AG04449 (cell line): ENCODE measurements around the gene TOPAZ1.

ENCODE experiments used
- CTCF ChIA-PET: fragments of 350-600 bp; formaldehyde crosslinking; extraction: SDS; loops from one replicate; lab custom pipeline; 2021; ENCODE audit warnings: antibody characterized with exemption; lab: Yijun Ruan, JAX
- POLR2A ChIA-PET: fragments of 400-600, 350-600 bp; formaldehyde crosslinking; extraction: SDS; loops from one replicate; lab custom pipeline; 2020; ENCODE audit warnings: antibody characterized with exemption, inconsistent platforms; lab: Yijun Ruan, JAX
- DNase-seq: peaks from one replicate; pipeline ENCODE4 v3.0.0-alpha.2; 2010; ENCODE audit warnings: low read depth, low spot score
- H3K4me3 ChIP-seq: 2 replicates; pipeline ENCODE4 v1.5.1; 2011; ENCODE audit warnings: low read depth, mild to moderate bottlenecking, control low read depth, low read length
- TF ChIP-seq, protein P1 (sequence below): IDR thresholded peaks from one replicate; pipeline ENCODE4 v1.5.1; 2011; ENCODE audit warnings: mild to moderate bottlenecking, moderate library complexity, low read length, control low read depth, inconsistent platforms; ENCODE audit not compliant: insufficient read depth; ENCODE audit errors: missing control alignments

Gene TOPAZ1

DNA sequence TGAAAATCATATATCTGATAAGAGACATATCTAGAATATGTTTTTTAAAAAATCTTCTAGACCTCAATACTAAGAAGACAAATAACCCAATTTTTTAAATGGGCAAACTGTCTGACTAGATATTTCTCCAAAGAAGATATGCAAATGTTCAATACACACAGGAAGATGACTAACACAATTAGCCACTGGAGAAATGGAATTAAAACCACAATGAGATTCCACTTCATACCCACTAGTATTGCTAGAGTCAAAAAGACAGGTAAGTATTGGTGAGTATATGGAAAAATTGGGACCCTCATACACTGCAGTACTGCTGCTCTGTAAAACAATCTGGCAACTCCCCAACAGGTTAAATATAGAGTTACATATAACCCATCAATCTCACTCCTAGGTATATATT is 33.1 kb upstream of the TOPAZ1 start:
- H3K4me3 ChIP-seq: no peak overlapping the region
- TF ChIP-seq, protein P1, sequence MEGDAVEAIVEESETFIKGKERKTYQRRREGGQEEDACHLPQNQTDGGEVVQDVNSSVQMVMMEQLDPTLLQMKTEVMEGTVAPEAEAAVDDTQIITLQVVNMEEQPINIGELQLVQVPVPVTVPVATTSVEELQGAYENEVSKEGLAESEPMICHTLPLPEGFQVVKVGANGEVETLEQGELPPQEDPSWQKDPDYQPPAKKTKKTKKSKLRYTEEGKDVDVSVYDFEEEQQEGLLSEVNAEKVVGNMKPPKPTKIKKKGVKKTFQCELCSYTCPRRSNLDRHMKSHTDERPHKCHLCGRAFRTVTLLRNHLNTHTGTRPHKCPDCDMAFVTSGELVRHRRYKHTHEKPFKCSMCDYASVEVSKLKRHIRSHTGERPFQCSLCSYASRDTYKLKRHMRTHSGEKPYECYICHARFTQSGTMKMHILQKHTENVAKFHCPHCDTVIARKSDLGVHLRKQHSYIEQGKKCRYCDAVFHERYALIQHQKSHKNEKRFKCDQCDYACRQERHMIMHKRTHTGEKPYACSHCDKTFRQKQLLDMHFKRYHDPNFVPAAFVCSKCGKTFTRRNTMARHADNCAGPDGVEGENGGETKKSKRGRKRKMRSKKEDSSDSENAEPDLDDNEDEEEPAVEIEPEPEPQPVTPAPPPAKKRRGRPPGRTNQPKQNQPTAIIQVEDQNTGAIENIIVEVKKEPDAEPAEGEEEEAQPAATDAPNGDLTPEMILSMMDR: no peak
- ChIA-PET POLR2A (no interaction called here), CTCF (no interaction called here)
- DNase-seq: no peak

DNA sequence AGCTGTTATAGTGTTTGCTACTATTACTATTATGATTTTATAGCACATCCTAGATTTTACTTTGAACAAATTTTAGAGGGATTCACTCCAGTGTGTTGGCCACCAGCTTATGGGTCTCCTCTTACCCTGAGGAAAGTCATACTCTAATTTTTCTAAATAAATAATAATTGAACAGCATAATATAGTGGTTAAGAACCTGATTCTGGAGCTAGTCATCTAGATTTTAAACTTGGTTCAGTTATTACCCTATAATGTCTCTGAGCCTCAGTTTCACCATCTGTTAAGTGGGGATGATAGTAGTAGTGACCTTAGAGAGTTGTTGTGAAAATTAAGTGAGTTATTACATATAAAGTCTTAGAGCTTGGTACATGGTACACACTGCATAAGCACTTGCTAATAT is 30.7 kb upstream of the TOPAZ1 start:
- POLR2A ChIA-PET: no interaction called here
- no peak for DNase-seq
- CTCF ChIA-PET: interaction anchor here (0.5 to 1.7 kb wide), 4 partner anchors 12 to 442 kb away, joined by 3 to 9 read pairs (median 4); no protein-coding TSS in a partner anchor
- H3K4me3 ChIP-seq: no peak overlapping the region
- TF ChIP-seq, protein P1: no peak

DNA sequence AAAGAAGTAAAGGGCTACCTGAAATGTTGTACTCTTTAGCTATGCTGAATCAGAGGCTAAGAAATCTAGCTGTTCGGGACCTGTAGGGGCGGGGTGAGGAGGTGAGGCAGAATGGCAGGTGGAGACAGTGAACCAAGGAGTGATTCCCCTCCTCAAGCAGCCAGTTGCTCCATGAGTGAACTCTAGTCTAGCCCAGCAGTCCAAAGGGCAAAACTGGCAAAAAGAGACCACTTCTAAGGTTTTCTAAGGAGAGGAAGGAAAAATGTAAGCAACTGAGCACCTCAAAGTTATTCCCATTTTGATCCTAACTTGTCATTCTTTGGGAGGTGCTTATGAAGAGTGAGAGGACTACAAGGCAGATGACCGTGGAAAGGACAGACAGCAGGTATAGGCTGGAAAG is 19.3 kb upstream of the TOPAZ1 start:
- POLR2A ChIA-PET: no interaction called here
- CTCF ChIA-PET: interaction anchor here (1.0 kb wide), 1 partner anchor 13 kb away, joined by 5 read pairs; no protein-coding TSS in a partner anchor
- no peak for DNase-seq
- TF ChIP-seq, protein P1: no peak
- no peak overlapping the region for H3K4me3 ChIP-seq

DNA sequence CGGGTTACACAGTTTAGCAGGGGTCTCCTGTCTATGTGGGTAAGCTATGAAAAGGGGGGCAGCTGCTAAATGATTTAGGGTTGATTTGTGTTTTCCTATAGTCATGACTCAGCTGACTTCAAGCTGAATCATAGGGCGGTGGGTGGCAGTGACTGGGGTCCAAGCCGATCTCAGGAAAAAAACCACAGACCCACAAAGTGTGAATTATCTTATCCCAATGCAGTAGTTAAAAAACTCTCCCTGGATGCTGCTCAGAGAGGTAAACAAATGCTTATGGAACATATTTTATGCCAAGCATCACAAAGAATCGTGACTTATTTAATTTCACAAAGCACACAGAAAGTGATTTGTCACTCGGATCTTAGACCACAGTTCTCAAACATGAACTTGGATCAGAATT is 18.4 kb upstream of the TOPAZ1 start:
- CTCF ChIA-PET: no interaction called here
- POLR2A ChIA-PET: no interaction called here

DNA sequence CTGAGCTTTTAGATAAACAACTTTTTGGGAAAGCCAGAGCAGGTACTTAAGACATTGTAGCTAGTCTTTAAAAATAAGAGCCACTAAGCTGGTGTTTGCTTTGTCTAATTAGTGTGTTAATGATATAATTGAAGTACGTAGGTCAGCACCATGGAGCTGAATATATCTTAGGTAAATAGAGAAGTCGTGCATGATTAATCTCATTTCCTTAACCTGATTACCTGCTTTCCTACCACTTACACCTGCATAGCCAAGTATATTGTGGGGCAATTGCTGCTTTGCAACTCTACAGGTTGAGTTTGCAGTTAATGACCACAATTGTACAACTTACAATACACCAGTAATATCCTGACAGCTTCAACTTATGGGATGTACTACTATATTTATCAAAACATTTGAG is 17.6 kb upstream of the TOPAZ1 start:
- DNase-seq: no peak
- TF ChIP-seq, protein P1: no peak
- ChIA-PET POLR2A (no interaction called here), CTCF (interaction anchor here (1.0 to 1.2 kb wide), 2 partner anchors 11 to 26 kb away, joined by 3 read pairs; no protein-coding TSS in a partner anchor)
- no peak overlapping the region for H3K4me3 ChIP-seq

More for the DNA sequence above, 18.4 kb upstream of the TOPAZ1 start:
- TF ChIP-seq, protein P1: no peak
- no peak overlapping the region for H3K4me3 ChIP-seq
- no peak for DNase-seq

DNA sequence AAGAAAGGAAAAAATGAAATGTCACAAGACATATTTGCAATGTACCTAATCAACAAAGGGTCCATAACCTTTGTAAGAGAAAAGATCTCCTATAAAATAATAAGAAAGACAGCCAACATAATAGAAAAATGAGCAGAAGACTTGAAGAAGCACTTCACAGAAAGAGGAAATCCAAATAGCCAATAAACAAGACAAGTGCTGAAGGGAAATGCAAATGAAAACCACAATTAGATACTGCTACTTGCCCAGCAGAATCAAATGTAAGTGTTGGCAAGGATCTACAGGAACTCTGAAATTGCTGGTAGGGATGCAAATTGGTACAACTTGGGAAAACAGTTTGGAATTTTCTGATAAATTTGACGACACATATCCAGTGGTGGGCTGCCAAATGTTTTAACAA is 15.1 kb upstream of the TOPAZ1 start:
- ChIA-PET CTCF (interaction anchor here (1.5 to 3.0 kb wide), 2 partner anchors 8 to 10 kb away, joined by 3 to 12 read pairs; no protein-coding TSS in a partner anchor), POLR2A (no interaction called here)
- H3K4me3 ChIP-seq: no peak overlapping the region
- no peak for DNase-seq
- TF ChIP-seq, protein P1: no peak
